GM12872 (cell line): ENCODE data around the gene ZNF76.

Experiments
- TF ChIP-seq, protein P1 (sequence below): IDR thresholded peaks from 3 replicates; pipeline ENCODE4 v1.5.1; 2011; ENCODE audit warnings: low read depth, mild to moderate bottlenecking, low read length, moderate library complexity; ENCODE audit not compliant: insufficient read depth

The ZNF76 gene

GRCh38 chr6:35295521-35296315 is 36.2 kb downstream of the ZNF76 start:
- TF ChIP-seq, protein P1, sequence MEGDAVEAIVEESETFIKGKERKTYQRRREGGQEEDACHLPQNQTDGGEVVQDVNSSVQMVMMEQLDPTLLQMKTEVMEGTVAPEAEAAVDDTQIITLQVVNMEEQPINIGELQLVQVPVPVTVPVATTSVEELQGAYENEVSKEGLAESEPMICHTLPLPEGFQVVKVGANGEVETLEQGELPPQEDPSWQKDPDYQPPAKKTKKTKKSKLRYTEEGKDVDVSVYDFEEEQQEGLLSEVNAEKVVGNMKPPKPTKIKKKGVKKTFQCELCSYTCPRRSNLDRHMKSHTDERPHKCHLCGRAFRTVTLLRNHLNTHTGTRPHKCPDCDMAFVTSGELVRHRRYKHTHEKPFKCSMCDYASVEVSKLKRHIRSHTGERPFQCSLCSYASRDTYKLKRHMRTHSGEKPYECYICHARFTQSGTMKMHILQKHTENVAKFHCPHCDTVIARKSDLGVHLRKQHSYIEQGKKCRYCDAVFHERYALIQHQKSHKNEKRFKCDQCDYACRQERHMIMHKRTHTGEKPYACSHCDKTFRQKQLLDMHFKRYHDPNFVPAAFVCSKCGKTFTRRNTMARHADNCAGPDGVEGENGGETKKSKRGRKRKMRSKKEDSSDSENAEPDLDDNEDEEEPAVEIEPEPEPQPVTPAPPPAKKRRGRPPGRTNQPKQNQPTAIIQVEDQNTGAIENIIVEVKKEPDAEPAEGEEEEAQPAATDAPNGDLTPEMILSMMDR, result no peak

GRCh38 chr6:35296931-35297600 is 37.5 kb downstream of the ZNF76 start:
- TF ChIP-seq, protein P1, result no peak

DNA sequence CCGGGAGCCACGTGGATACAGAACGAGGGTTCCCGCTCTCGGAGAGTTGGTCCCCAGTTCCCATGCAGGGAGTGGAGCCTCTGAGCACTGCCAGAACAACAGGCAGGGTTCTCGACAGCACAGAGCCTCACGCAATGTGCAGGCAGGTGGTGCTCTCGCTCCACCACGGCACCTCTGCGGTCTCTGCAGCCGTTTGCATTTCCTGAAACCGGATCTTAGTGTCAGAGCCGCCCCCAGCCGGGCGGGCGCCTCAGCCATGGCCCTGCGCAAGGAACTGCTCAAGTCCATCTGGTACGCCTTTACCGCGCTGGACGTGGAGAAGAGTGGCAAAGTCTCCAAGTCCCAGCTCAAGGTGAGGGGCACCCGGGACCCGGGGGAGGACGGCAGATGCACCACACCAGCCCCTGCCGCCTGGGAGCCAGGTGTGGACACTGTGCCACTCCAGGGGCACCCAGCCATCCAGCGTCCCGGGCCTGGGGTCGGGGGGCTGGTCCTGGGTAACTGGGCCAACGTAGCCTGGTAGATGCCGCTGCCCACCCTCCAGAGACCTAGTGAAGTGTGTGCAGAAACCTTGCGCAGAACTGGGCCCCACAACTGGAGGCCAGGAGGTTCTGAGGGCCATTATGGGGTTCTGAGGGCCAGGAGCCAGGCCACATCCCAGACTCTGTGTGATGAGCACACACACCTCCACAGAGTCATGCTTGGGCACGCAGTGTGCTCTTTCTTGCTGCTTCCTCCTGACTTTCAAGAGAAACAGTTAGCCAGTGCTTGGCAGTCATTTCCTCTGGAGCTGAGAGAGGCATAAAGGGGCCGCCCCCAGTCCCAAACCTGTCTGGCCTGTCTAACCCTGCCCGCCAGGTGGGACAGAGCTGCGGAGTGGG is 38.3 kb downstream of the ZNF76 start, which contains the start of gene DEF6:
Gene DEF6 (plus strand): TSS at position 218 of the 881 bp plus-strand sequence. CDS start 39 bp downstream, at position 257.
- TF ChIP-seq, protein P1, result peak; percentile 98

- TF ChIP-seq, protein P1, result no peak
These were observed 39.1 kb downstream of the ZNF76 start for GRCh38 chr6:35298625-35299140.

GRCh38 chr6:35299674-35300073 is 40.1 kb downstream of the ZNF76 start:
- TF ChIP-seq, protein P1, result no peak

DNA sequence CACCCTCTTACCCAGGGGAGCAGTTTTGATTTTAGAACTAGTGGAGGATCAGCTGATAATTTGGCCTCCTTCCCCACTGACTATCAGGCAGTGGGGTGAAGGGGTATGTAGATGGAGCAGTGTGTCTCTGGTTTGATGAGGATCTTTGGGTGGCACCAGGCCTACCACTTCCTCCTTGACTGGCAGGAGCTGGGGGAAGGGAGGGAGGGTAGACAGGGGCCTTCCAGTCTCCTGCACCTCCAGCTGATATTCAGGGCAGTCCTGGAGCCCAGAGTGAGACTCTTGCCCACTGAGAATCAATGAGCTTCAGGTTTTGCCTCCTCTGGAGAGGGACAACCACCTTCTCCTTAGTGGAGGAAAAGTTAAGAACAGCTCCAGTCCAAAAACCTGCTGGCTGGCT is 41.3 kb downstream of the ZNF76 start:
- TF ChIP-seq, protein P1, result no peak
